NCI-H1092 (cell line): ENCODE measurements around the gene TRAPPC8.
"Not testable (repeated sequence)": the region's sequence is repeated elsewhere in the genome, so short reads cannot be mapped to it uniquely, and the experiment has no call there.

Experiments
- DNase-seq: peaks from one replicate; lab custom pipeline; 2025; lab: John Stamatoyannopoulos, UW

TRAPPC8 gene

GRCh38 chr18:31942291-31942998 is 483 bp downstream of the TRAPPC8 start:
- DNase-seq = peak; percentile 45

DNA sequence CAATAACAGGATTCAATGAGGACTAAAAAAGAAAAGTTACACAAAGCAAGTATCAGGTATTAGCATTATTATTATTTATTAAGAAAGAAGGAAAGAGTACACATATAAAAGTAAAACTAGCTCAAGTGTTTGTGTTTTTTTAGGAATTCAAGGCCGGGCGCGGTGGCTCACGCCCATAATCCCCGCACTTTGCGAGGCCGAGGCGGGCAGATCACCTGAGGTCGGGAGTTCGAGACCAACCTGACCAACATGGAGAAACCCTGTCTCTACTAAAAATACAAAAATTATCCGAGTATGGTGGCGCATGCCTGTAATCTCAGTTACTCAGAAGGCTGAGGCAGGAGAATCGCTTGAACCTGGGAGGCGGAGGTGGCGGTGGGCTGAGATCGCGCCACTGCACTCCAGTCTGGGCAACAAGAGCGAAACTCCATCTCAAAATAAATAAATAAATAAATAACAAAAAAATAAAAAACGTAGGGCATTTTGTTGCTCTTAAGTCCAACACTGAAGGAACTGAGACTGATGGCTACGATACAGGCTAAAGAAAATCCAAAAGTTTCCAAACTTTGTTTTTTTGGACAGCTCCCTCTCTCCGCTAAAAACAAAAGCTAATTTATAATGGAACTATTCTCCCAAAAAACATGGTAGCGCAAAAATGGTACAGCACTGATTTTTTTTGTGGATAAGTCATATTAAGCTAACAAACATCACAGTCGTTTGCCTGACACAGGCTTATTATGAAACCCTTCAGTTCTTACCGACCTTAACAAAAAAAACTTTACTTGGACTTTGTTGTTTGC is 1.7 kb downstream of the TRAPPC8 start:
- no peak for DNase-seq

- DNase-seq = not testable (repeated sequence)
These were observed 8.2 kb downstream of the TRAPPC8 start for GRCh38 chr18:31934773-31935172.

GRCh38 chr18:31931886-31932240 is 11.1 kb downstream of the TRAPPC8 start:
- no peak for DNase-seq

DNA sequence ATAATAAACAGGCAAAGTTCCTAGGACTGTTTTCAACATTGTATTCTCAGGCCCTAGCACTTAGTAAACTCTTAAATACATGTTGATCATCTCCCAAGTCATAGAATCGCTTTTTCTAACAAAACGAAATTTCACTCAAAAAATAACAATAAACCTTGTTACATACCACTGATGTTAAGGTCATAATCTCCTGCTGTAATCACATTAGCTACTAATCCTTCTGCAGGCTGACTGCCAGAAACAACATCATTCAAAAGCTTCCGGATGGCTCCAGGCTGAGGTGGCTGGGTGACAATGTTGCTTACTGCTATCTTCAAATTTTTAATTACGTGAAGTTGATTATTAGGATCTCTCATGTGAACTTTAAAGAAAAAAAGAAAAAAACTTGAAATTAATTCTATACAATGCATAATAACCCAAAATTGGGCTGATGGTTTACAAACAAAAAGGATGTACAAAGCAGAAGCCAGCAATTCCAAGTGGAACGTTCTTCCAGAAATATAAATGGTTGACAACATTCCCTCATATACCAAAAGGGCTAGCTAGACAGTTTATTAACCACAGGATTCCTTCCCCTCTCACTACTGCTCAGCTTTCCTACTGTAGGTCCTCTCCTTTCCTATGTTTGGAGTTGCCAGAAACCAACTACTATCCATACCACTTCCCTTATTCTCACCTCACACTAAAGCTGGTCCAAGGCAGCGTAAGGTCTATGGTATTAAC is 11.6 kb downstream of the TRAPPC8 start:
- DNase-seq = no peak

DNA sequence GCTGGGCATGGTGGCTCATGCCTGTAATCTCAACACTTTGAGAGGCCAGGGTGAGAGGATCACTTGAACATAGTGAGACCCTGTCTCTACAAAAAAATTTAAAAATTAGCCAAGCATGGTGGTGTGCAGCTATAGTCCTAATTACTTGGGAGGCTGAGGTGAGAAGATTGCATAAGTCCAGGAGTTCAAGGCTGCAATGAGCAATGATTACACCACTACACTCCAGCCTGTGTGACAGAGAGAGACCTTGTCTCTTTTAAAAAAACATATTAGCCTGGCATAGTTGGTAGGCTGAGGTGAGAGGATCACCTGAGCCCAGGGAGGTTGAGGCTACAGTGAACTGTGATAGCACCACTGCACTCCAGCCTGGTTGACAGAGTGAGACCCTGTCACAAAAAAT is 13.7 kb downstream of the TRAPPC8 start:
- DNase-seq = no peak

DNA sequence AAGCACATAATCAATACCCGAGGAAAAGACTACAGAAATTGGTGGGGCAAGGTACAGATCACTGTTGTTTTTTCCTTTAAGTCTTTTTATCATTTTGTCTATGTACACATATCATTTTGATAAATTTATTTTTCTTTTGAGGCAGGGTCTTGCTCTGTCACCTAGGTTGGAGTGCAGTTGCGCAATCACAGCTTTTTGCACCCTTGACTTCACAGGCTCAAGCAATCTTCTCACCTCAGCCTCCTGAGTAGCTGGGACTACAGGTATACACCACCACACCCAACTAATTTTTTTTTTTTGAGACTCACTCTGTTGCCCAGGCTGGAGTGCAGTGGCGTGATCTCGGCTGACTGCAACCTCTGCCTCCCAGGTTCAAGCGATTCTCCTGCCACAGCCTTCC is 15.9 kb downstream of the TRAPPC8 start:
- DNase-seq = not testable (repeated sequence)

DNA sequence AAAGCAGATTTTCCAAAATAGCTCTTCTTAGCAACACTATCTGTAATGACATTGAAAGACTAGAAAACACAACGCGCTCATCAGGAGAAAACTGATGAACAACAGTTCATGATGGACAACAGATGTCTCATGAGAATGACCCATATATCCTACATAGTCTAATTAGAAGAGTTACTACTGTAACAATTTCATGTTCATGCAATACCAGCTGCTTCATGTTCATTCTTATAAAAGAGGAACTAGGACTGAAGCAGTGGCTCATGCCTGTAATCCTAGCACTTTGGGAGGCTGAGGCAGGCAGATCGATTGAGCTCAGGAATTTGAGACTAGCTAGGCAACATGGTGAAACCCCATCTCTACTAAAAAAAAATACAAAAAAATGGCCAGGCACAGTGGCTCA is 22.7 kb downstream of the TRAPPC8 start:
- no peak for DNase-seq

DNA sequence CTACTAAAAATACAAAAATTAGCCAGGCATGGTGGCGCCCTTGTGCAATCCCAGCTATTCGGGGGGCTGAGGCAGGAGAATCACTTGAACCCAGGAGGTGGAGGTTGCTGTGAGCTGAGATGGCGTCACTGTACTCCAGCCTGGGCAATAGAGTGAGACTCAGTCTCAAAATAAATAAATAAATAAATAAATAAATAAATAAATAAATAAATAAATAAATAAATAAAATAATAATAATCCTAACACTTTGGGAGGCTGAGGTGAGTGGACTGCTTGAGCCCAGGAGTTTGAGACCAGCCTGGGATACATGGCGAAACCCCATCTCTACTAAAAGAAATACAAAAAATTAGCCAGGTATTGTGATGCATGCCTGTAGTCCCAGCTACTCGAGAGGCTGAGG is 23.6 kb downstream of the TRAPPC8 start:
- not testable (repeated sequence) for DNase-seq

DNA sequence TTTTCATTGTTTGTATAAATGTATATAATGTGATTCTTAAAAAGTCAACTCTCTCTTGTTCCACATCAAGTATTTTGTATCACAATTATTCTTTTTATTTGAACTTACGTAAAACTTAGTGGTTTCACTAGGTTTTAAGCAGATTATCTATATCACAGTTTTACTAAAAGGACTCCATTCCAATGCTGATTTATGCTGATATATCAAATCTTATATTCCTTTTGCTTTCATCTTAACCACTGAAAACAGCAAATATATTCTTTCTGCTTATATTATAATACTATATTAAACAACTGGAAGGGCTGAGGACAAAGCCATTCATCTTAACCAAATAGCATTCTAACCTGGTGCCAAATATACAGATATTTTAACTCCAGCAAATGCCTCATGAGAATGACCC is 24.2 kb downstream of the TRAPPC8 start:
- no peak for DNase-seq

- no peak for DNase-seq
These were observed 41.9 kb downstream of the TRAPPC8 start for GRCh38 chr18:31901063-31901462.

DNA sequence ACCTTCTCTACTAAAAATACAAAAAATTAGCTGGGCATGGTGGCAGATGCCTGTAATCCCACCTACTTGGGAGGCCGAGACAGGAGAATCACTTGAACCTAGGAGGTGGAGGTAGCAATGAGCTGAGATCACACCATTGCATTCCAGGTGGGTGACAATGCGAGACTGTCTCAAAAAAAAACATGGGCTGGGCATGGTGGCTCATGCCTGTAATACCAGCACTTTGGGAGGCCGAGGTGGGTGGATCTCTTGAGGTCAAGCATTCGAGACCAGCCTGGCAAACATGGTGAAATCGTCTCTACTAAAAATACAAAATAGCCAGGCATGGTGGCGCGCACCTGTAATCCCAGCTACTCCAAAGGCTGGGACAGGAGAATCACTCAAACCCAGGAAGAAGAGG is 43.2 kb downstream of the TRAPPC8 start:
- DNase-seq = not testable (repeated sequence)

GRCh38 chr18:31892936-31893335 is 50.0 kb downstream of the TRAPPC8 start:
- no peak for DNase-seq

GRCh38 chr18:31891566-31891965 is 51.4 kb downstream of the TRAPPC8 start:
- no peak for DNase-seq

GRCh38 chr18:31884020-31884419 is 58.9 kb downstream of the TRAPPC8 start:
- no peak for DNase-seq

- no peak for DNase-seq
These were observed 62.6 kb downstream of the TRAPPC8 start for GRCh38 chr18:31880186-31880898.

DNA sequence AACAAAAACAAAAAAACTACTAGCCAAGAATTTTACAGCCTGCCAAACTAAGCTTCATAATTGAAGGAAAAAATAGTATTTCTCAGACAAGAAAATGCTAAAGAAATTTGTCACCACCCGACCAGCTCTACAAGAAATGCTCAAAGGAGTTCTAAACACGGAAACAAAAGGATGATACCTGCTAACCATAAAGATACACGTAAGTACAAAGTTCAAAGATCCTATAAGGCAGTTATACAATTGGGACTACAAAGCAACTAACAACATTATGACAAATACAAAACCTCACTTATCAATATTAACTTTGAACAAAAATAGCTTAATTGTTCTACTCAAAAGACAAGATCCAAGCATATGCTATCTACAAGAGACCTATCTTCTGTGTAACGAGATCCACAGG is 64.6 kb downstream of the TRAPPC8 start:
- no peak for DNase-seq

DNA sequence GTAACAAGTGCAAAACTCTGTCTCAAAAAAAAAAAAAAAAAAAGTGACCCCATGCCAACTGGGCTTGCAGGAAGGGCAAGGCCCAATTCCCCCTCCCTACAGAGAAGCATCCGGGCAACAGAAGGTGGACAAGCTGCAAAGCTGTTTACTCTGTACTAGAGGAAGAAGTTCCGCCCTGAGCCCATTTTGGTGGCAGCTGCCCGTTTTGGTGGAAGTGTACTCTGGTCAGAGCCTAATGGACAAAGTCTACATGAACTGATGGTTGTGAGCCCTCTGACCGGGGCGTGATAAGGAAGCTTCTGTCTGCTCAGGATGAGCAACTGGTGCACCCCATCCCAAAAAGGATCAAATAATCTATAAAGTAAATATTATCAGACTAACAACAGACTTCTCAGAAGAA is 65.0 kb downstream of the TRAPPC8 start:
- DNase-seq = no peak

DNA sequence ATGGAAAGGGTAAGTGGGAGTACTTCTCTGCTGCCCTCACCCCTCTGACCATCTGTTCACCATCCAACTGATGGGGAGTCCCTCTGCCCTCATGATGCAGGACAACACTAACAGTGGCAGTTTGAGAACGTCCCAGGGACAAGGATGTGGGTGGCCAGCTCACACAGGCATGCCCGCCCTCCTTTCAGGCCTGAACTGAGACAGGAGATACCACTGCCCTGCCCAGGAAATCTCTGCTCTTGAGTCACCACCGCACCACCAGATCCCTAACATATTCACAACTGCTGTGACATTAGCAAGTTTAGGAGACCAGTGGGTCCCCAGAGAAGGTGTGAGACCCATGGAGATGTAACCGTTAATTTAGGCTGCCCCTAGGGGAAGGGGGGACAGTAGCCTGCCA is 66.2 kb downstream of the TRAPPC8 start:
- no peak for DNase-seq

- no peak for DNase-seq
These were observed 67.6 kb downstream of the TRAPPC8 start for GRCh38 chr18:31875301-31875700.

DNA sequence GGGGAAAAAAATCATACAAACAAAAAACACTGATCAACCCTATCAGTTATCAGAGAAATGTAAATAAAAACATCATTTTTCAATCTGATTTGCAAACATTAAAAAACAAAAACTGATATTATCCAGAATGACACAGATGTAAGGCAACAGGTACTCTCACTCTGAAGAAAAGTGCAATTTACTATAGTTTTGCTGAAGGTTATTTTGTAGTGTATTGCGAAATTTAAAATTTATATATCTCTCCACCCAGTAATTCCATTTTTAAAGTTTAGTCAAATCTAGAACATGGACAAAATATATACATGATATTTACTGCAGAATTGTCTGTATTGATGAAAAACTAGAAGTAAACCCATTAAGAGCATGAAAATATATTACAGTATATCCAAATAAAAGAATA is 79.8 kb downstream of the TRAPPC8 start:
- DNase-seq = no peak

DNA sequence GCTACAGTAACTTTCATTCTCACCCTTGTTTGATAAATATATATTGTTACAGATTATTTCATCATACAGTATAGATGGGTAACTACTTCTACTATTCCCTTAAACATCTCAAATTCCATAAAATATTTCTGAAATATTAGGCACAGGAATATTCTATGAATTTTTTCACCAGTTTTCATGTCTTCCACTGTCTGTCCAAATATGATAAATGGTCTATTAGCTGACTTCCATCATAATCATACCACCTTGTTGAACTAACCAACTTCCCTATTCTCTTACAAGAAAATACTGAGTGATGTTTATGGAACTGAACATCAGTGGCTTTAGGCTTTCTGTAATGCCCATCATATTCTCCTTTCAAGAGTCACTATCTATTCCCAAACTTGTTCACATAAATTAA is 82.4 kb downstream of the TRAPPC8 start:
- no peak for DNase-seq
